HAP-1 (cell line): ENCODE results near the gene GZMH.
"Not testable (repeated sequence)": the region's sequence is repeated elsewhere in the genome, so short reads cannot be mapped to it uniquely, and the experiment has no call there.

Source experiments
- DNase-seq, 2 experiments: peaks; one replicate each; pipeline ENCODE4 v3.0.0-alpha.2; 2016 to 2020; ENCODE audit warnings: low spot score in 2 of 2
- H3K27me3 ChIP-seq: fragments of 250-450 bp; sonication (Bioruptor Pico); 2 replicates; pipeline ENCODE4 v1.5.1; 2020; ENCODE audit warnings: low read depth, mild to moderate bottlenecking, moderate library complexity
- H3K36me3 ChIP-seq: fragments of 250-450 bp; sonication (Bioruptor Pico); replicated peaks from 2 replicates; pipeline ENCODE4 v1.5.1; 2020; ENCODE audit warnings: mild to moderate bottlenecking
- H3K4me1 ChIP-seq: fragments of 250-450 bp; sonication (Bioruptor Pico); 2 replicates; pipeline ENCODE4 v1.5.1; 2020; ENCODE audit warnings: mild to moderate bottlenecking
- H3K4me3 ChIP-seq: fragments of 250-450 bp; sonication (Bioruptor Pico); 2 replicates; pipeline ENCODE4 v1.5.1; 2020; ENCODE audit warnings: mild to moderate bottlenecking, moderate library complexity
- H3K9me3 ChIP-seq: fragments of 250-450 bp; sonication (Bioruptor Pico); 2 replicates; pipeline ENCODE4 v1.5.1; 2020; ENCODE audit warnings: mild to moderate bottlenecking, moderate library complexity
- in situ Hi-C: fragments of 300-500 bp; cut with MboI; formaldehyde crosslinking; loops from 3 replicates; pipeline ENCODE4 v1.14.3; 2020; ENCODE audit warnings: low sequenced_read_pairs, inconsistent platforms, mixed read lengths

GZMH gene

GRCh38 chr14:24609655-24610344, at the start of gene GZMH:
TSS of gene GZMH (minus strand) at chr14:24609685. CDS start at chr14:24609613, 72 bp downstream.
- in situ Hi-C loops = no loop called here
- no peak for DNase-seq
- Histone ChIP-seq H3K4me3 (no peak within 1 kb of the TSS), H3K27me3 (no peaks in the 10 kb centered on the region), H3K9me3 (no peaks in the 10 kb centered on the region), H3K36me3 (no peaks in the 10 kb centered on the region), H3K4me1 (no peaks in the 10 kb centered on the region)

- DNase-seq, H3K36me3 ChIP-seq, in situ Hi-C loops, H3K4me1 ChIP-seq, H3K4me3 ChIP-seq, H3K9me3 ChIP-seq, H3K27me3 ChIP-seq: not testable (repeated sequence)
Observed at GRCh38 chr14:24648361-24648760, 38.9 kb upstream of the GZMH start.

GRCh38 chr14:24639905-24640304, 30.4 kb upstream of the GZMH start:
- Histone ChIP-seq H3K4me3 (no peak overlapping the region), H3K9me3 (no peaks in the 10 kb centered on the region), H3K36me3 (no peaks in the 10 kb centered on the region), H3K27me3 (no peaks in the 10 kb centered on the region), H3K4me1 (no peaks in the 10 kb centered on the region)
- in situ Hi-C loops = no loop called here
- DNase-seq = no peak

- no peaks in the 10 kb centered on the region for H3K36me3 ChIP-seq
- in situ Hi-C loops = no loop called here
- H3K4me1 ChIP-seq = no peaks in the 10 kb centered on the region
- DNase-seq = no peak
- H3K9me3 ChIP-seq = no peaks in the 10 kb centered on the region
- no peaks in the 10 kb centered on the region for H3K27me3 ChIP-seq
- no peak overlapping the region for H3K4me3 ChIP-seq
Observed at GRCh38 chr14:24639270-24639669, 29.8 kb upstream of the GZMH start.

GRCh38 chr14:24634158-24634557, 24.7 kb upstream of the GZMH start, which contains the start of gene GZMB:
TSS of gene GZMB (minus strand) at chr14:24634190. CDS start at chr14:24634160, 30 bp downstream.
- in situ Hi-C loops = no loop called here
- Histone ChIP-seq H3K9me3 (no peaks in the 10 kb centered on the region), H3K4me3 (no peak within 1 kb of the TSS), H3K36me3 (no peaks in the 10 kb centered on the region), H3K27me3 (no peaks in the 10 kb centered on the region), H3K4me1 (no peaks in the 10 kb centered on the region)
- DNase-seq = no peak

- Histone ChIP-seq H3K4me1 (no peaks in the 10 kb centered on the region), H3K36me3 (no peaks in the 10 kb centered on the region), H3K27me3 (no peaks in the 10 kb centered on the region), H3K9me3 (no peaks in the 10 kb centered on the region), H3K4me3 (no peak overlapping the region)
- no peak for DNase-seq
- in situ Hi-C loops = no loop called here
Observed at GRCh38 chr14:24633353-24633752, 23.9 kb upstream of the GZMH start.

- Histone ChIP-seq H3K9me3 (no peaks in the 10 kb centered on the region), H3K36me3 (no peaks in the 10 kb centered on the region), H3K4me3 (no peak overlapping the region), H3K27me3 (no peaks in the 10 kb centered on the region), H3K4me1 (no peaks in the 10 kb centered on the region)
- in situ Hi-C loops = no loop called here
- DNase-seq = no peak
Observed at GRCh38 chr14:24632761-24633160, 23.3 kb upstream of the GZMH start.

- no peaks in the 10 kb centered on the region for H3K4me1 ChIP-seq
- no peaks in the 10 kb centered on the region for H3K9me3 ChIP-seq
- no peak overlapping the region for H3K4me3 ChIP-seq
- in situ Hi-C loops = no loop called here
- H3K27me3 ChIP-seq = no peaks in the 10 kb centered on the region
- no peak for DNase-seq
- H3K36me3 ChIP-seq = no peaks in the 10 kb centered on the region
Observed at GRCh38 chr14:24632336-24632735, 22.9 kb upstream of the GZMH start.

- DNase-seq = no peak
- no peaks in the 10 kb centered on the region for H3K27me3 ChIP-seq
- no peaks in the 10 kb centered on the region for H3K9me3 ChIP-seq
- H3K4me3 ChIP-seq = no peak overlapping the region
- in situ Hi-C loops = no loop called here
- no peaks in the 10 kb centered on the region for H3K36me3 ChIP-seq
- H3K4me1 ChIP-seq = no peaks in the 10 kb centered on the region
Observed at GRCh38 chr14:24631749-24632335, 22.4 kb upstream of the GZMH start.

GRCh38 chr14:24630872-24631477, 21.5 kb upstream of the GZMH start:
- Histone ChIP-seq H3K27me3 (no peaks in the 10 kb centered on the region), H3K9me3 (no peaks in the 10 kb centered on the region), H3K4me3 (no peak overlapping the region), H3K36me3 (no peaks in the 10 kb centered on the region), H3K4me1 (no peaks in the 10 kb centered on the region)
- in situ Hi-C loops = no loop called here
- DNase-seq = no peak

- no peaks in the 10 kb centered on the region for H3K36me3 ChIP-seq
- H3K4me1 ChIP-seq = no peaks in the 10 kb centered on the region
- no peaks in the 10 kb centered on the region for H3K27me3 ChIP-seq
- in situ Hi-C loops = no loop called here
- no peaks in the 10 kb centered on the region for H3K9me3 ChIP-seq
- DNase-seq = no peak
- H3K4me3 ChIP-seq = no peak overlapping the region
Observed at GRCh38 chr14:24630087-24630871, 20.8 kb upstream of the GZMH start.

- no peaks in the 10 kb centered on the region for H3K36me3 ChIP-seq
- no peaks in the 10 kb centered on the region for H3K9me3 ChIP-seq
- H3K4me3 ChIP-seq = no peak overlapping the region
- in situ Hi-C loops = no loop called here
- no peaks in the 10 kb centered on the region for H3K27me3 ChIP-seq
- no peaks in the 10 kb centered on the region for H3K4me1 ChIP-seq
- DNase-seq = no peak
Observed at GRCh38 chr14:24629521-24629920, 20.0 kb upstream of the GZMH start.

GRCh38 chr14:24613747-24614146, 4.3 kb upstream of the GZMH start:
- DNase-seq = no peak
- Histone ChIP-seq H3K36me3 (no peaks in the 10 kb centered on the region), H3K27me3 (no peaks in the 10 kb centered on the region), H3K9me3 (no peaks in the 10 kb centered on the region), H3K4me3 (no peak overlapping the region), H3K4me1 (no peaks in the 10 kb centered on the region)
- in situ Hi-C loops = no loop called here

GRCh38 chr14:24613241-24613640, 3.8 kb upstream of the GZMH start:
- no peaks in the 10 kb centered on the region for H3K4me1 ChIP-seq
- no peaks in the 10 kb centered on the region for H3K36me3 ChIP-seq
- H3K4me3 ChIP-seq = no peak overlapping the region
- no peaks in the 10 kb centered on the region for H3K27me3 ChIP-seq
- in situ Hi-C loops = no loop called here
- DNase-seq = no peak
- H3K9me3 ChIP-seq = no peaks in the 10 kb centered on the region
